KMS-11 (cell line): ENCODE data around the gene CR1.
"Not testable (repeated sequence)": the region's sequence is repeated elsewhere in the genome, so short reads cannot be mapped to it uniquely, and the experiment has no call there.

Experiments
- H2AFZ ChIP-seq: fragments of 200-600 bp; sonication (generic); 2 replicates; pipeline ENCODE4 v1.6.1; 2016; ENCODE audit warnings: antibody characterized with exemption, mixed run types, low read depth
- H3K27ac ChIP-seq: fragments of 200-600 bp; sonication (generic); 2 replicates; pipeline ENCODE4 v1.6.1; 2016; ENCODE audit warnings: mild to moderate bottlenecking, mixed run types
- H3K27me3 ChIP-seq: fragments of 200-600 bp; sonication (generic); 2 replicates; pipeline ENCODE4 v1.6.1; 2017; ENCODE audit warnings: mild to moderate bottlenecking, low read depth, mixed run types, moderate library complexity; ENCODE audit not compliant: insufficient read depth
- H3K36me3 ChIP-seq: fragments of 200-600 bp; sonication (generic); 2 replicates; pipeline ENCODE4 v1.6.1; 2017; ENCODE audit warnings: mild to moderate bottlenecking, mixed run types; ENCODE audit not compliant: insufficient read depth
- H3K4me1 ChIP-seq: fragments of 200-600 bp; sonication (generic); 2 replicates; pipeline ENCODE4 v1.6.1; 2016; ENCODE audit warnings: mild to moderate bottlenecking, low read depth, mixed run types; ENCODE audit not compliant: poor library complexity, severe bottlenecking
- H3K4me2 ChIP-seq: fragments of 200-600 bp; sonication (generic); 2 replicates; pipeline ENCODE4 v1.7.0; 2016; ENCODE audit warnings: mild to moderate bottlenecking, mixed run types
- H3K4me3 ChIP-seq: fragments of 200-600 bp; sonication (generic); IDR thresholded peaks from 2 replicates; pipeline ENCODE4 v1.6.1; 2017; ENCODE audit warnings: low read depth, low read length, mixed read lengths; ENCODE audit not compliant: insufficient read depth
- H3K79me2 ChIP-seq: fragments of 200-600 bp; sonication (generic); 2 replicates; pipeline ENCODE4 v1.6.1; 2016; ENCODE audit warnings: low read depth, mixed run types; ENCODE audit not compliant: insufficient read depth
- H3K9ac ChIP-seq: fragments of 200-600 bp; sonication (generic); 2 replicates; pipeline ENCODE4 v1.6.1; 2016; ENCODE audit warnings: mild to moderate bottlenecking, mixed run types
- H4K20me1 ChIP-seq: fragments of 200-600 bp; sonication (generic); 2 replicates; pipeline ENCODE4 v1.6.1; 2016; ENCODE audit warnings: mild to moderate bottlenecking, mixed run types; ENCODE audit not compliant: insufficient read depth
- CTCF ChIP-seq: fragments of 200-600 bp; sonication (generic); conservative IDR thresholded peaks from 2 replicates; pipeline ENCODE4 v1.6.1; 2017; ENCODE audit warnings: low read depth, mild to moderate bottlenecking, antibody characterized with exemption, low read length, moderate library complexity, mixed read lengths

Gene CR1

GRCh38 chr1:207516729-207517128 lies 20.8 kb downstream of the CR1 start:
- no peaks in the 10 kb centered on the region for H4K20me1 ChIP-seq
- H3K36me3 ChIP-seq, result no peaks in the 10 kb centered on the region
- H3K27me3 ChIP-seq, result no peaks in the 10 kb centered on the region
- no peak for TF ChIP-seq CTCF
- no peak overlapping the region for H3K4me2 ChIP-seq
- H3K9ac ChIP-seq, result no peak overlapping the region
- no peak overlapping the region for H3K4me3 ChIP-seq
- no peak overlapping the region for H2AFZ ChIP-seq
- no peaks in the 10 kb centered on the region for H3K4me1 ChIP-seq
- H3K27ac ChIP-seq, result no peak overlapping the region
- H3K79me2 ChIP-seq, result no peaks in the 10 kb centered on the region

- Histone ChIP-seq H3K36me3 (no peaks in the 10 kb centered on the region), H3K4me2 (no peak overlapping the region), H3K4me1 (no peaks in the 10 kb centered on the region), H4K20me1 (no peaks in the 10 kb centered on the region), H3K4me3 (no peak overlapping the region), H3K79me2 (no peaks in the 10 kb centered on the region), H3K9ac (no peak overlapping the region), H3K27ac (no peak overlapping the region), H3K27me3 (no peaks in the 10 kb centered on the region), H2AFZ (no peak overlapping the region)
- TF ChIP-seq CTCF, result no peak
Observed at GRCh38 chr1:207518608-207519236, 22.8 kb downstream of the CR1 start.

- H3K4me3 ChIP-seq, result no peak overlapping the region
- H2AFZ ChIP-seq, result no peak overlapping the region
Observed at GRCh38 chr1:207519505-207520399, 23.8 kb downstream of the CR1 start.

GRCh38 chr1:207520400-207521345 lies 24.7 kb downstream of the CR1 start:
- H3K4me3 ChIP-seq, H3K4me2 ChIP-seq, H3K27me3 ChIP-seq, H3K79me2 ChIP-seq, H3K27ac ChIP-seq, H4K20me1 ChIP-seq, H2AFZ ChIP-seq, H3K4me1 ChIP-seq, H3K36me3 ChIP-seq, H3K9ac ChIP-seq: not testable (repeated sequence)

More at GRCh38 chr1:207519505-207520399, 23.8 kb downstream of the CR1 start:
- Histone ChIP-seq H3K4me2 (no peak overlapping the region), H3K27ac (no peak overlapping the region), H4K20me1 (no peaks in the 10 kb centered on the region), H3K9ac (no peak overlapping the region), H3K79me2 (no peaks in the 10 kb centered on the region), H3K27me3 (no peaks in the 10 kb centered on the region), H3K36me3 (no peaks in the 10 kb centered on the region), H3K4me1 (no peaks in the 10 kb centered on the region)
- no peak for TF ChIP-seq CTCF

- not testable (repeated sequence) for H3K27me3 ChIP-seq, H2AFZ ChIP-seq, H3K79me2 ChIP-seq, H3K27ac ChIP-seq, H3K4me3 ChIP-seq, H3K4me1 ChIP-seq, H3K9ac ChIP-seq, H4K20me1 ChIP-seq, H3K36me3 ChIP-seq, H3K4me2 ChIP-seq
Observed at GRCh38 chr1:207525239-207525638, 29.3 kb downstream of the CR1 start.

- not testable (repeated sequence) for H2AFZ ChIP-seq, H3K27me3 ChIP-seq, H4K20me1 ChIP-seq, H3K79me2 ChIP-seq, H3K4me2 ChIP-seq, H3K9ac ChIP-seq, H3K27ac ChIP-seq, H3K36me3 ChIP-seq, H3K4me3 ChIP-seq, H3K4me1 ChIP-seq
Observed at GRCh38 chr1:207528401-207528800, 32.4 kb downstream of the CR1 start.

- not testable (repeated sequence) for H3K9ac ChIP-seq, H3K27ac ChIP-seq, H3K4me1 ChIP-seq, H3K79me2 ChIP-seq, H3K36me3 ChIP-seq, H4K20me1 ChIP-seq, H3K4me2 ChIP-seq, H3K27me3 ChIP-seq, H3K4me3 ChIP-seq, H2AFZ ChIP-seq
Observed at GRCh38 chr1:207536263-207536662, 40.3 kb downstream of the CR1 start.
